HCT116 (cell line): Measurements from ENCODE around the gene KCNIP3. TPM values are rescaled to one million over a fixed set of nuclear protein-coding genes. Genes with fewer than 3 reads are reported as not detected.

Experiments
- ATAC-seq: fragments of 200-7000 bp; cut with Tn5 transposase; 2 replicates; pipeline ENCODE4 v1.9.1; 2020; ENCODE audit warnings: mild to moderate bottlenecking, moderate library complexity
- BruUV-seq: library from RNA; stranded (reverse); fragments of 400-500 nt; replicated peaks from 2 replicates; lab custom pipeline; 2021; lab: Mats Ljungman, UMichigan
- CTCF ChIA-PET: fragments of 300-600 bp; sonication (Branson Sonifier 250); formaldehyde crosslinking; loops from one replicate; lab custom pipeline; 2021; ENCODE audit warnings: antibody characterized with exemption; lab: Charles Lee
- POLR2A ChIA-PET: fragments of 300-600, 350-600 bp; sonication (Branson Sonifier 250); formaldehyde crosslinking; loops from one replicate; lab custom pipeline; 2021; ENCODE audit warnings: antibody characterized with exemption; lab: Charles Lee
- RAD21 ChIA-PET, 2 experiments: fragments of 300-600 bp; sonication (Branson Sonifier 250); formaldehyde crosslinking; loops; one replicate each; lab custom pipeline; 2023; ENCODE audit warnings: low total read pairs in 2 of 2; ENCODE audit not compliant: uncharacterized antibody in 2 of 2, unreplicated experiment in 2 of 2, low non-redundant PET in 1 of 2; lab: Charles Lee
- DNase-seq: peaks from one replicate; pipeline ENCODE4 v3.0.0-alpha.2; 2010; ENCODE audit warnings: low read depth, low spot score
- H2AFZ ChIP-seq: fragments of 200-600 bp; shearing (Covaris generic), sonication (generic); 2 replicates; pipeline ENCODE4 v1.6.1; 2017; ENCODE audit warnings: low read depth, mixed run types, mixed read lengths, antibody characterized with exemption, low read length; ENCODE audit not compliant: poor library complexity, severe bottlenecking
- H3K27ac ChIP-seq: 2 replicates; pipeline ENCODE4 v1.5.1; 2012; ENCODE audit warnings: low read depth, low read length
- H3K27me3 ChIP-seq: fragments of 200-600 bp; sonication (generic); 2 replicates; pipeline ENCODE4 v1.6.1; 2016; ENCODE audit warnings: mixed run types, low read length, mixed read lengths; ENCODE audit not compliant: insufficient read depth
- H3K36me3 ChIP-seq, 2 experiments: fragments of 200-500 bp in 1 of 2; fragments of 200-600 bp in 1 of 2; sonication (Bioruptor generic) in 1 of 2; sonication (generic) in 1 of 2; 2 replicates each; pipeline versions ENCODE4 v1.5.1 to v1.6.1; 2014 to 2016; ENCODE audit warnings: low read length in 2 of 2, inconsistent platforms in 1 of 2, mixed read lengths in 1 of 2, mixed run types in 1 of 2; ENCODE audit not compliant: insufficient read depth in 2 of 2, control insufficient read depth in 1 of 2
- H3K4me1 ChIP-seq, 2 experiments: fragments of 200-600 bp in 1 of 2; sonication (generic) in 1 of 2; 2 replicates each; pipeline versions ENCODE4 v1.5.1 to v1.6.1; 2012 to 2017; ENCODE audit warnings: low read length in 2 of 2, inconsistent platforms in 1 of 2, mild to moderate bottlenecking in 1 of 2, mixed read lengths in 1 of 2, mixed run types in 1 of 2, moderate library complexity in 1 of 2; ENCODE audit not compliant: insufficient read depth in 2 of 2, control insufficient read depth in 1 of 2
- H3K4me2 ChIP-seq: fragments of 200-600 bp; sonication (generic); 2 replicates; pipeline ENCODE4 v1.6.1; 2017; ENCODE audit warnings: mixed run types, low read length, mixed read lengths
- H3K4me3 ChIP-seq, 2 experiments: fragments of 200-600 bp in 1 of 2; sonication (generic) in 1 of 2; replicated peaks in 1 of 2; 2 replicates each; pipeline ENCODE4 v1.5.1; 2011 to 2016; ENCODE audit warnings: low read length in 2 of 2, control low read depth in 1 of 2, low read depth in 1 of 2, mild to moderate bottlenecking in 1 of 2, mixed read lengths in 1 of 2, mixed run types in 1 of 2
- H3K79me2 ChIP-seq: fragments of 200-600 bp; sonication (generic); 2 replicates; pipeline ENCODE4 v1.6.1; 2017; ENCODE audit warnings: mild to moderate bottlenecking, mixed run types, low read length, moderate library complexity, mixed read lengths; ENCODE audit not compliant: insufficient read depth
- H3K9ac ChIP-seq: fragments of 200-600 bp; sonication (generic); 2 replicates; pipeline ENCODE4 v1.6.1; 2016; ENCODE audit warnings: low read length, mixed read lengths
- H3K9me2 ChIP-seq: fragments of 200-600 bp; sonication (generic), shearing (Covaris generic); 2 replicates; pipeline ENCODE4 v1.6.1; 2017; ENCODE audit warnings: mixed run types, mild to moderate bottlenecking, moderate library complexity; ENCODE audit not compliant: insufficient read depth
- H3K9me3 ChIP-seq, 2 experiments: fragments of 200-500 bp in 1 of 2; fragments of 200-600 bp in 1 of 2; sonication (Bioruptor generic) in 1 of 2; sonication (generic) in 1 of 2; 2 replicates each; pipeline ENCODE4 v1.6.1; 2014 to 2017; ENCODE audit warnings: low read length in 2 of 2, mixed read lengths in 2 of 2, inconsistent platforms in 1 of 2, low read depth in 1 of 2, mild to moderate bottlenecking in 1 of 2, mixed run types in 1 of 2, moderate library complexity in 1 of 2; ENCODE audit not compliant: control insufficient read depth in 1 of 2, insufficient read depth in 1 of 2
- H4K20me1 ChIP-seq: fragments of 200-600 bp; sonication (generic), shearing (Covaris generic); 2 replicates; pipeline ENCODE4 v1.6.1; 2017; ENCODE audit warnings: mixed run types, mild to moderate bottlenecking, moderate library complexity; ENCODE audit not compliant: insufficient read depth
- CEBPB ChIP-seq: IDR thresholded peaks from 2 replicates; pipeline ENCODE4 v1.6.1; 2012; ENCODE audit warnings: low read depth
- JUND ChIP-seq: IDR thresholded peaks from 2 replicates; pipeline ENCODE4 v1.6.1; 2012
- POLR2AphosphoS5 ChIP-seq: IDR thresholded peaks from 2 replicates; pipeline ENCODE4 v1.6.1; 2011; ENCODE audit warnings: mild to moderate bottlenecking, low read depth, low read length, moderate library complexity
- RAD21 ChIP-seq: IDR thresholded peaks from 2 replicates; pipeline ENCODE4 v1.6.1; 2012; ENCODE audit warnings: low read depth, mild to moderate bottlenecking
- SIN3A ChIP-seq: IDR thresholded peaks from 2 replicates; pipeline ENCODE4 v1.6.1; 2012; ENCODE audit warnings: low read depth
- ZFX ChIP-seq: fragments of 450-650 bp; IDR thresholded peaks from 2 replicates; pipeline ENCODE4 v1.6.1; 2017
- intact Hi-C: fragments of 100-400 bp; cut with micrococcal nuclease; formaldehyde crosslinking; loops from 2 replicates; pipeline ENCODE4 v1.10.0; 2022
- total RNA-seq: library from RNA; stranded (reverse); gene quantifications from one replicate; pipeline ENCODE4 v1.2.1, GENCODE V29; 2021; ENCODE audit not compliant: unreplicated experiment
- TF ChIP-seq, protein P1 (sequence below): IDR thresholded peaks from 2 replicates; pipeline ENCODE4 v1.6.1; 2012
- TF ChIP-seq, protein P2 (sequence below), 3 experiments: fragments of 200-600 bp in 1 of 3; sonication (generic) in 1 of 3; IDR thresholded peaks in 2 of 3; conservative IDR thresholded peaks in 1 of 3; 2 replicates each; pipeline ENCODE4 v1.5.1; 2012 to 2017; ENCODE audit warnings: low read depth in 2 of 3, low read length in 2 of 3, antibody characterized with exemption in 1 of 3, borderline replicate concordance in 1 of 3, control low read depth in 1 of 3, mild to moderate bottlenecking in 1 of 3, mixed read lengths in 1 of 3, mixed run types in 1 of 3, moderate library complexity in 1 of 3; ENCODE audit not compliant: insufficient read depth in 1 of 3
- TF ChIP-seq, protein P3 (sequence below): IDR thresholded peaks from 2 replicates; pipeline ENCODE4 v1.6.1; 2012
- TF ChIP-seq, protein P4 (sequence below): IDR thresholded peaks from 2 replicates; pipeline ENCODE4 v1.6.1; 2012; ENCODE audit warnings: low read depth

KCNIP3 gene
- total RNA-seq, 1 experiment from 2014 or later, result 3.1 TPM

DNA sequence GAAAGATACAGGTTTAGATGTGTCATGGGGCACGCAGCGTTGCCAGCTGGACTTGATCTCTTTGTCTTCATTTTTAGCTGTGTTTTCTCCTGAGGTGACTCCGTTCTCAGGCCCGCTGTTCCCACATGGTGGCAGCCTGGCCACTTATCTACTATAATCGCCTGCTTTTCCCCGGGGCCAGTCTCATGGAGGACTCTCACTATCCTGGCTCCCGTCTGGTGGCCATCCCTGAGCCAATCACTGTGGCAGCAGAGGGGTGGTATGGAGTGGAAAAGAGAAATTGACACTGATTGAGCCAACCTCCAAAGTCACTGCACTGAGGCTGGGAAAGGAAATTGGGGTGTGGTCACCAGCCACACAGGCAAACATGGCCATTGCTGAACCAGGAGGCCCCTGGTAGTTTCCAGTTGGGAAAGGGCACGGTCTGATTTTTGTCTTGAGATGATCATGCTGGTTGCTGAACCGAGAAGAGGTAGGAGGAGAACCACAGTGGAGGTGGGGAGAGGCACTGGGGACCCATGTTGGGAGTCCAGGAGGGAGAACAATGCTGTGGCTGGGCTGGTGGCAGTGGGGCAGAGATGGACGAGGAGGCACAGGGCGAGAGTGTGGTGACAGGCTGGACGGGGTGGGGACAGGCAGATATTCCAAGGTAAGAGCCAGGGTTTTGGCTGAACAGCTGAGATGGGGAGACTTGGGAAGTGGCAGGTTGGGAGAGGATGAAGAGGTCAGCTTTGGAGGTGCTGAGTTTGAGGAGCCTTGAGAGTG, 45.6 kb downstream of the KCNIP3 start:
- ChIA-PET CTCF (interaction anchor here (1.1 kb wide), 1 partner anchor 47 kb away, joined by 3 read pairs; no protein-coding TSS in a partner anchor), RAD21 (no interaction called here)
- peaks cover 0 to 26% of the 10 kb centered on the region in 2 experiments; a peak in 3 of 4 replicates for H3K4me1 ChIP-seq
- H3K4me2 ChIP-seq, result no peak overlapping the region
- H3K27me3 ChIP-seq, result no peaks in the 10 kb centered on the region
- H3K4me3 ChIP-seq, result no peak overlapping the region
- no peak overlapping the region for H3K27ac ChIP-seq
- TF ChIP-seq, protein P1, sequence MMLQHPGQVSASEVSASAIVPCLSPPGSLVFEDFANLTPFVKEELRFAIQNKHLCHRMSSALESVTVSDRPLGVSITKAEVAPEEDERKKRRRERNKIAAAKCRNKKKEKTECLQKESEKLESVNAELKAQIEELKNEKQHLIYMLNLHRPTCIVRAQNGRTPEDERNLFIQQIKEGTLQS, result no peak
- TF ChIP-seq POLR2AphosphoS5 (no peak), CEBPB (no peak)
- TF ChIP-seq, all 23 proteins: peak for 0
- Histone ChIP-seq H4K20me1 (no peaks in the 10 kb centered on the region), H2AFZ (no peak overlapping the region), H3K79me2 (no peaks in the 10 kb centered on the region), H3K9me2 (no peaks in the 10 kb centered on the region), H3K9me3 (no peaks in the 10 kb centered on the region), H3K9ac (no peak overlapping the region), H3K36me3 (no peaks in the 10 kb centered on the region)
- no TSS peak for BruUV-seq
- no peak for DNase-seq
- POLR2A ChIA-PET, result no interaction called here
- ATAC-seq, result no peak
- intact Hi-C loops, result no loop called here

DNA sequence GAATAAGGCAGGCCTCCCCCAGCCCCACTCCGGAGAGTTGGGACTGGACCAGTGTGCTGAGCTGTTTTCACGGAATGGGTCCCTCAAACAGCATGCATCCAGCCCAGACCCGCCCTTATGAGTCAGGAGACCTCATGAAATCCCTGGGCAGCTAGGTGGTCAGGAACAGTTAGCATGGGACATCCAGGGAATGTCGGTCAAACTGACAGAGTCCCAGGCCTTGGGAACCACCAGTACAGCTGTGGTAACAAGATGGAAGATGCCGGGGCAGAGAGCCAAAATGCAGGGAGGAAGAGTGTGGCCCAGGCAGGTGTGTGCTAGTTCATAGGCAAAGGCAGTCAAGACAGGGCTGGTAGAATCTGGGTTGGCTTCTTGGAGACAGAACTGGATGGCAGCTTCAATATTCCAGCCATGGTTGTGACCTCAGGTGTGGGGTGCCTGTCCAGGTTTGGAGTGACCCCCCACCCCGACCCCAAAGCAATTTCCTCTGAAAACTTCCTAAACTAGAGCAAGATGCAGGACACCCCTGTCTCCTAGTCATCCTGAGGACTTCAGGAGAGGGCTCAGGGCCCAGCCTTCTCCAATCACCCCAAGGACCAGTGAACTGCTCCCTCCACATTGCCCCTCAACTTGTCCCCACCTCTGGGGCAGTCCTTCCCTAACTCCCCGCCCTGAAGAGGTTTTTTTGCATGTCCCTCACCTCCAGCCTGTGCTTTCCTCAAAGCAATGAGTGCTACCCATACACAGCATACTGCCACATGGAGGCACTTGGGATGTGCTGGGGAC, 46.5 kb downstream of the KCNIP3 start:
- no peak overlapping the region for H3K9ac ChIP-seq
- no peaks in the 10 kb centered on the region for H4K20me1 ChIP-seq
- POLR2A ChIA-PET, result no interaction called here
- no peak for ATAC-seq
- no peak overlapping the region for H3K27ac ChIP-seq
- H3K27me3 ChIP-seq, result no peaks in the 10 kb centered on the region
- H3K4me2 ChIP-seq, result peak overlapping the region; percentile 28; the same call in 1 of the 2 replicates
- H3K79me2 ChIP-seq, result no peaks in the 10 kb centered on the region
- CTCF ChIA-PET, result interaction anchor here (1.1 to 1.6 kb wide), 2 partner anchors 13 to 46 kb away, joined by 3 to 6 read pairs; no protein-coding TSS in a partner anchor
- intact Hi-C loops, result no loop called here
- H3K9me3 ChIP-seq, result no peaks in the 10 kb centered on the region
- no peak overlapping the region for H3K4me3 ChIP-seq
- peaks cover 0 to 26% of the 10 kb centered on the region in 2 experiments; a peak in 3 of 4 replicates for H3K4me1 ChIP-seq
- BruUV-seq, result no TSS peak
- no peak for DNase-seq
- RAD21 ChIA-PET, result no interaction called here
- no peaks in the 10 kb centered on the region for H3K36me3 ChIP-seq
- TF ChIP-seq, protein P2, sequence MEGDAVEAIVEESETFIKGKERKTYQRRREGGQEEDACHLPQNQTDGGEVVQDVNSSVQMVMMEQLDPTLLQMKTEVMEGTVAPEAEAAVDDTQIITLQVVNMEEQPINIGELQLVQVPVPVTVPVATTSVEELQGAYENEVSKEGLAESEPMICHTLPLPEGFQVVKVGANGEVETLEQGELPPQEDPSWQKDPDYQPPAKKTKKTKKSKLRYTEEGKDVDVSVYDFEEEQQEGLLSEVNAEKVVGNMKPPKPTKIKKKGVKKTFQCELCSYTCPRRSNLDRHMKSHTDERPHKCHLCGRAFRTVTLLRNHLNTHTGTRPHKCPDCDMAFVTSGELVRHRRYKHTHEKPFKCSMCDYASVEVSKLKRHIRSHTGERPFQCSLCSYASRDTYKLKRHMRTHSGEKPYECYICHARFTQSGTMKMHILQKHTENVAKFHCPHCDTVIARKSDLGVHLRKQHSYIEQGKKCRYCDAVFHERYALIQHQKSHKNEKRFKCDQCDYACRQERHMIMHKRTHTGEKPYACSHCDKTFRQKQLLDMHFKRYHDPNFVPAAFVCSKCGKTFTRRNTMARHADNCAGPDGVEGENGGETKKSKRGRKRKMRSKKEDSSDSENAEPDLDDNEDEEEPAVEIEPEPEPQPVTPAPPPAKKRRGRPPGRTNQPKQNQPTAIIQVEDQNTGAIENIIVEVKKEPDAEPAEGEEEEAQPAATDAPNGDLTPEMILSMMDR (IDR thresholded peaks at IDR 0.05 in 2 of 3, conservative IDR thresholded peaks at IDR 0.05 in 1 of 3; ENCODE audit: borderline replicate concordance in 1 of 3, insufficient read depth in 1 of 3, low read depth in 2 of 3, low read length in 2 of 3), result no peak
- no peak for TF ChIP-seq ZFX
- no peak for TF ChIP-seq JUND
- TF ChIP-seq SIN3A, result no peak
- TF ChIP-seq, protein P3, sequence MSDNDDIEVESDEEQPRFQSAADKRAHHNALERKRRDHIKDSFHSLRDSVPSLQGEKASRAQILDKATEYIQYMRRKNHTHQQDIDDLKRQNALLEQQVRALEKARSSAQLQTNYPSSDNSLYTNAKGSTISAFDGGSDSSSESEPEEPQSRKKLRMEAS, result no peak
- no peak for TF ChIP-seq RAD21
- TF ChIP-seq, protein P4, sequence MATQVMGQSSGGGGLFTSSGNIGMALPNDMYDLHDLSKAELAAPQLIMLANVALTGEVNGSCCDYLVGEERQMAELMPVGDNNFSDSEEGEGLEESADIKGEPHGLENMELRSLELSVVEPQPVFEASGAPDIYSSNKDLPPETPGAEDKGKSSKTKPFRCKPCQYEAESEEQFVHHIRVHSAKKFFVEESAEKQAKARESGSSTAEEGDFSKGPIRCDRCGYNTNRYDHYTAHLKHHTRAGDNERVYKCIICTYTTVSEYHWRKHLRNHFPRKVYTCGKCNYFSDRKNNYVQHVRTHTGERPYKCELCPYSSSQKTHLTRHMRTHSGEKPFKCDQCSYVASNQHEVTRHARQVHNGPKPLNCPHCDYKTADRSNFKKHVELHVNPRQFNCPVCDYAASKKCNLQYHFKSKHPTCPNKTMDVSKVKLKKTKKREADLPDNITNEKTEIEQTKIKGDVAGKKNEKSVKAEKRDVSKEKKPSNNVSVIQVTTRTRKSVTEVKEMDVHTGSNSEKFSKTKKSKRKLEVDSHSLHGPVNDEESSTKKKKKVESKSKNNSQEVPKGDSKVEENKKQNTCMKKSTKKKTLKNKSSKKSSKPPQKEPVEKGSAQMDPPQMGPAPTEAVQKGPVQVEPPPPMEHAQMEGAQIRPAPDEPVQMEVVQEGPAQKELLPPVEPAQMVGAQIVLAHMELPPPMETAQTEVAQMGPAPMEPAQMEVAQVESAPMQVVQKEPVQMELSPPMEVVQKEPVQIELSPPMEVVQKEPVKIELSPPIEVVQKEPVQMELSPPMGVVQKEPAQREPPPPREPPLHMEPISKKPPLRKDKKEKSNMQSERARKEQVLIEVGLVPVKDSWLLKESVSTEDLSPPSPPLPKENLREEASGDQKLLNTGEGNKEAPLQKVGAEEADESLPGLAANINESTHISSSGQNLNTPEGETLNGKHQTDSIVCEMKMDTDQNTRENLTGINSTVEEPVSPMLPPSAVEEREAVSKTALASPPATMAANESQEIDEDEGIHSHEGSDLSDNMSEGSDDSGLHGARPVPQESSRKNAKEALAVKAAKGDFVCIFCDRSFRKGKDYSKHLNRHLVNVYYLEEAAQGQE, result no peak
- H3K9me2 ChIP-seq, result no peaks in the 10 kb centered on the region
- H2AFZ ChIP-seq, result no peak overlapping the region
